ENCODE data around the gene YIPF4.

DNA sequence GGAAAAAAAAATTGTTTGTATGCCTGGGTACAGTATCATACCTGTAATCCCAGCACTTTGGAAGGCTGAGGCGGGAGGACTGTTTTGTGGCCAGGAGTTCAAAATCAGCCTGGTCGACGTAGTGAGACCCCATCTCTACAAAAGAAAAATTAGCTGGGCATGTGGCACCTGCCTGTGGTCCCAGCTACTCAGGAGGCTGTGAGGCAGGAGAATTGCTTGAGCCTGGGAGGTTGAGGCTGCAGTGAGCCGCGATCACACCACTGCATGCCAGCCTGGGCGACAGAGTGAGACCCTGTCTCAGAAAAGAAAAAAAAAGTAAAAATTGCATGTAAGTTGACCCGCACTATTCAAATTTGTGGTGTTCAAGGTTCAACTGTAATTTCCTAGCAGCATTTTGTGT, 32.9 kb downstream of the YIPF4 start:
- TF ChIP-seq, protein P1, sequence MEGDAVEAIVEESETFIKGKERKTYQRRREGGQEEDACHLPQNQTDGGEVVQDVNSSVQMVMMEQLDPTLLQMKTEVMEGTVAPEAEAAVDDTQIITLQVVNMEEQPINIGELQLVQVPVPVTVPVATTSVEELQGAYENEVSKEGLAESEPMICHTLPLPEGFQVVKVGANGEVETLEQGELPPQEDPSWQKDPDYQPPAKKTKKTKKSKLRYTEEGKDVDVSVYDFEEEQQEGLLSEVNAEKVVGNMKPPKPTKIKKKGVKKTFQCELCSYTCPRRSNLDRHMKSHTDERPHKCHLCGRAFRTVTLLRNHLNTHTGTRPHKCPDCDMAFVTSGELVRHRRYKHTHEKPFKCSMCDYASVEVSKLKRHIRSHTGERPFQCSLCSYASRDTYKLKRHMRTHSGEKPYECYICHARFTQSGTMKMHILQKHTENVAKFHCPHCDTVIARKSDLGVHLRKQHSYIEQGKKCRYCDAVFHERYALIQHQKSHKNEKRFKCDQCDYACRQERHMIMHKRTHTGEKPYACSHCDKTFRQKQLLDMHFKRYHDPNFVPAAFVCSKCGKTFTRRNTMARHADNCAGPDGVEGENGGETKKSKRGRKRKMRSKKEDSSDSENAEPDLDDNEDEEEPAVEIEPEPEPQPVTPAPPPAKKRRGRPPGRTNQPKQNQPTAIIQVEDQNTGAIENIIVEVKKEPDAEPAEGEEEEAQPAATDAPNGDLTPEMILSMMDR (IDR thresholded peaks at IDR 0.05), result no peak
- TF ChIP-seq POLR2AphosphoS5 (IDR thresholded peaks at IDR 0.05; ENCODE audit: low read depth, low read length) (no peak), SMC3 (IDR thresholded peaks at IDR 0.05; ENCODE audit: low read depth, low read length) (no peak), RCOR1 (IDR thresholded peaks at IDR 0.05; ENCODE audit: low read length) (no peak), EP300 (IDR thresholded peaks at IDR 0.05; ENCODE audit: borderline replicate concordance in 1 of 2, low read depth in 1 of 2, low read length in 1 of 2) (no peak), TAF1 (IDR thresholded peaks at IDR 0.05; ENCODE audit: borderline replicate concordance, low read depth, low read length) (no peak), RAD21 (IDR thresholded peaks at IDR 0.05; ENCODE audit: low read length) (no peak), JUND (IDR thresholded peaks at IDR 0.05) (no peak), SIN3A (IDR thresholded peaks at IDR 0.05; ENCODE audit: borderline replicate concordance, low read depth, low read length) (no peak), TEAD4 (IDR thresholded peaks at IDR 0.05; ENCODE audit: borderline replicate concordance, insufficient read depth) (no peak)
- TF ChIP-seq, protein P2, sequence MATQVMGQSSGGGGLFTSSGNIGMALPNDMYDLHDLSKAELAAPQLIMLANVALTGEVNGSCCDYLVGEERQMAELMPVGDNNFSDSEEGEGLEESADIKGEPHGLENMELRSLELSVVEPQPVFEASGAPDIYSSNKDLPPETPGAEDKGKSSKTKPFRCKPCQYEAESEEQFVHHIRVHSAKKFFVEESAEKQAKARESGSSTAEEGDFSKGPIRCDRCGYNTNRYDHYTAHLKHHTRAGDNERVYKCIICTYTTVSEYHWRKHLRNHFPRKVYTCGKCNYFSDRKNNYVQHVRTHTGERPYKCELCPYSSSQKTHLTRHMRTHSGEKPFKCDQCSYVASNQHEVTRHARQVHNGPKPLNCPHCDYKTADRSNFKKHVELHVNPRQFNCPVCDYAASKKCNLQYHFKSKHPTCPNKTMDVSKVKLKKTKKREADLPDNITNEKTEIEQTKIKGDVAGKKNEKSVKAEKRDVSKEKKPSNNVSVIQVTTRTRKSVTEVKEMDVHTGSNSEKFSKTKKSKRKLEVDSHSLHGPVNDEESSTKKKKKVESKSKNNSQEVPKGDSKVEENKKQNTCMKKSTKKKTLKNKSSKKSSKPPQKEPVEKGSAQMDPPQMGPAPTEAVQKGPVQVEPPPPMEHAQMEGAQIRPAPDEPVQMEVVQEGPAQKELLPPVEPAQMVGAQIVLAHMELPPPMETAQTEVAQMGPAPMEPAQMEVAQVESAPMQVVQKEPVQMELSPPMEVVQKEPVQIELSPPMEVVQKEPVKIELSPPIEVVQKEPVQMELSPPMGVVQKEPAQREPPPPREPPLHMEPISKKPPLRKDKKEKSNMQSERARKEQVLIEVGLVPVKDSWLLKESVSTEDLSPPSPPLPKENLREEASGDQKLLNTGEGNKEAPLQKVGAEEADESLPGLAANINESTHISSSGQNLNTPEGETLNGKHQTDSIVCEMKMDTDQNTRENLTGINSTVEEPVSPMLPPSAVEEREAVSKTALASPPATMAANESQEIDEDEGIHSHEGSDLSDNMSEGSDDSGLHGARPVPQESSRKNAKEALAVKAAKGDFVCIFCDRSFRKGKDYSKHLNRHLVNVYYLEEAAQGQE (IDR thresholded peaks at IDR 0.05; ENCODE audit: low read depth, low read length), result no peak
- TF ChIP-seq, protein P3, sequence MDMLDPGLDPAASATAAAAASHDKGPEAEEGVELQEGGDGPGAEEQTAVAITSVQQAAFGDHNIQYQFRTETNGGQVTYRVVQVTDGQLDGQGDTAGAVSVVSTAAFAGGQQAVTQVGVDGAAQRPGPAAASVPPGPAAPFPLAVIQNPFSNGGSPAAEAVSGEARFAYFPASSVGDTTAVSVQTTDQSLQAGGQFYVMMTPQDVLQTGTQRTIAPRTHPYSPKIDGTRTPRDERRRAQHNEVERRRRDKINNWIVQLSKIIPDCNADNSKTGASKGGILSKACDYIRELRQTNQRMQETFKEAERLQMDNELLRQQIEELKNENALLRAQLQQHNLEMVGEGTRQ (IDR thresholded peaks at IDR 0.05; ENCODE audit: borderline replicate concordance, low read depth, low read length), result no peak

All from SK-N-SH (cell line).